Lower leg skin (tissue), 4 donors: ENCODE measurements around the gene RNF207. TPM values are rescaled to one million over a fixed set of nuclear protein-coding genes. Genes with fewer than 3 reads are reported as not detected.

Experiments used
- DNase-seq, 2 donors: peaks; one replicate each; pipeline ENCODE4 v3.0.0-alpha.2; 2019; ENCODE audit warnings: low spot score in 2 of 2
- H3K4me3 ChIP-seq: fragments of 200-600 bp; sonication (generic); 2 replicates; pipeline ENCODE4 v1.5.1; 2017; ENCODE audit warnings: mild to moderate bottlenecking, low read depth; ENCODE audit not compliant: poor library complexity, severe bottlenecking
- POLR2A ChIP-seq, 2 donors: fragments of 450-650 bp; IDR thresholded peaks; one replicate each; pipeline ENCODE4 v1.6.1; 2016 to 2017; ENCODE audit warnings: antibody characterized with exemption in 2 of 2, mild to moderate bottlenecking in 1 of 2, moderate library complexity in 1 of 2
- WGBS, 2 donors: methylation state at CpG; one replicate each; pipeline ENCODE4 v1.1.5; 2018; 5-methylcytosine and 5-hydroxymethylcytosine counted together
- intact Hi-C: fragments of 100-400 bp; cut with DNase I; formaldehyde crosslinking; loops from one replicate; pipeline ENCODE4 v1.15.0; 2023; ENCODE audit warnings: low total_unique reads
- total RNA-seq, 4 donors: library from RNA; depleted of rRNA; stranded (reverse); fragments of >200 nt; gene quantifications; one replicate each; pipeline ENCODE4 v1.1.0, GENCODE V29; 2016
- TF ChIP-seq, protein P1 (sequence below), 3 donors: fragments of 450-650 bp; IDR thresholded peaks; one replicate each; pipeline ENCODE4 v1.5.1; 2016; ENCODE audit warnings: antibody characterized with exemption in 3 of 3, mild to moderate bottlenecking in 3 of 3, moderate library complexity in 2 of 3

Gene RNF207
- total RNA-seq, 4 donors from 2014 or later = 5.0 to 10.4 (median 7.7) TPM

DNA sequence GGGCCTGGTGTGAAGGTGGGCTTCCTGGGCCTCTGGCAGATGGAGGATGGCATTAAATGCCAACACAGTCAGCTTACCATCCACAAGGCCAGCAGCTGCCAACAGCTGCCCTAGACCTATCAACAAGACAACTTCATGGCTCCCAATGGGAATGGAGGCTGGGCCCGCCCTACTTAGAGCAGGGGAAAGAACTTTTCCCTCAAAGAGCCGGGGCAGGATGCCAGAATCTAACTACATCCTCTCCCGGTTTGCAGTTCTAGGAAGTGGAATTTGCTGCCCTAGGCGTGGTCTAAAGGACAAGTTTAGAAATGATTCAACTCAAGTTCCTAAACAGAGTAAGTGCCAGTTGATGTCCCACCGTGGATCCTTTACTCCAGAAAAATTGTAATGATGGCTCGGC lies 16.7 kb downstream of the RNF207 start:
- 37 to 57% methylated on average over 6 of the region's 6 CpGs for WGBS, 2 donors
- TF ChIP-seq, protein P1, sequence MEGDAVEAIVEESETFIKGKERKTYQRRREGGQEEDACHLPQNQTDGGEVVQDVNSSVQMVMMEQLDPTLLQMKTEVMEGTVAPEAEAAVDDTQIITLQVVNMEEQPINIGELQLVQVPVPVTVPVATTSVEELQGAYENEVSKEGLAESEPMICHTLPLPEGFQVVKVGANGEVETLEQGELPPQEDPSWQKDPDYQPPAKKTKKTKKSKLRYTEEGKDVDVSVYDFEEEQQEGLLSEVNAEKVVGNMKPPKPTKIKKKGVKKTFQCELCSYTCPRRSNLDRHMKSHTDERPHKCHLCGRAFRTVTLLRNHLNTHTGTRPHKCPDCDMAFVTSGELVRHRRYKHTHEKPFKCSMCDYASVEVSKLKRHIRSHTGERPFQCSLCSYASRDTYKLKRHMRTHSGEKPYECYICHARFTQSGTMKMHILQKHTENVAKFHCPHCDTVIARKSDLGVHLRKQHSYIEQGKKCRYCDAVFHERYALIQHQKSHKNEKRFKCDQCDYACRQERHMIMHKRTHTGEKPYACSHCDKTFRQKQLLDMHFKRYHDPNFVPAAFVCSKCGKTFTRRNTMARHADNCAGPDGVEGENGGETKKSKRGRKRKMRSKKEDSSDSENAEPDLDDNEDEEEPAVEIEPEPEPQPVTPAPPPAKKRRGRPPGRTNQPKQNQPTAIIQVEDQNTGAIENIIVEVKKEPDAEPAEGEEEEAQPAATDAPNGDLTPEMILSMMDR (IDR thresholded peaks at IDR 0.05) = no peak
- TF ChIP-seq POLR2A (IDR thresholded peaks at IDR 0.05) = no peak
- peak in 1 of 2 donors; percentile 59 for DNase-seq
- intact Hi-C loops = no loop called here
- H3K4me3 ChIP-seq = no peak overlapping the region

DNA sequence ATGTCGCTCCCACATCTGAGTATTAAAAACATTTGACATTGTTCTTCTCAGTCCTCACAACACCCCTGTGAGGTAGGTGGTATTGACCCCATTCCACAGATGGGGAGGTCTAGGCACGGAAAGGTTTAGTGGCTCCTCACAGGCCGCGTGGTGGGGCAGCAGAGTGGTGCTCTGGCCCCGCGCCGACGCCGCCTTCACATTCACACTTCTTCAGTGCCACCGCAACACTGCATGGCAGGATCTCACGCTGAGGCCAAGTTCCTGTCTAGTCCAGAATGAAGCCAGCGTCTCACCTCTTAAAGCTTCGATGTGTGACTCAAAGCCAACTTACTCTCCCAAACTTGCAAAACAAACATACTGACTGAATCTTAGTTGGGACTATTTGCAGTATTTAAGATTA lies 17.7 kb downstream of the RNF207 start:
- no peak for DNase-seq
- 95 to 98% methylated on average over 13 of the region's 13 CpGs for WGBS, 2 donors

DNA sequence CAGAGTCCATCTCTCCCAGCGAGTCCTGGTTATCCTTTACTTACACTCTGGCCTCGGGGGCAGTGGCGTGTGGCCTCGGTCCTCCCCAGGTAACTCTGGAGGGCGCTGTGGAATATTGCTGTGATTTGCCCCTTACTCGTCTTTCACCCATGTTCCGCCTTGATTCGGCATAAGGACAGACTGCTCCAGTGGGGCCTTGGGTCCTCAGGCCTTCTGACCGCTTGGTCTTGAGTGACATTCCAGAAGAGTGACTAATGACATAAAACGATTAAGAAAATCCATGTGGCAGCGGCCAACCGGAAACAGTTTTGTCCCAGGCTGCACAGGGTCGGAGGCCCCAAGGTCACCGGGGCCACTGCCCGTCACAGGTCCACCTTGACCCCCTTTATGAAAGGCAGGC lies 18.8 kb downstream of the RNF207 start:
- DNase-seq = no peak
- no peak overlapping the region for H3K4me3 ChIP-seq
- TF ChIP-seq, protein P1 (IDR thresholded peaks at IDR 0.05) = no peak
- TF ChIP-seq POLR2A (IDR thresholded peaks at IDR 0.05) = no peak
- 86 to 91% methylated on average over 15 of the region's 15 CpGs for WGBS, 2 donors
- intact Hi-C loops = no loop called here

More for the DNA sequence above, 17.7 kb downstream of the RNF207 start:
- TF ChIP-seq, protein P1 (IDR thresholded peaks at IDR 0.05) = no peak
- TF ChIP-seq POLR2A (IDR thresholded peaks at IDR 0.05) = no peak
- intact Hi-C loops = no loop called here
- H3K4me3 ChIP-seq = no peak overlapping the region

DNA sequence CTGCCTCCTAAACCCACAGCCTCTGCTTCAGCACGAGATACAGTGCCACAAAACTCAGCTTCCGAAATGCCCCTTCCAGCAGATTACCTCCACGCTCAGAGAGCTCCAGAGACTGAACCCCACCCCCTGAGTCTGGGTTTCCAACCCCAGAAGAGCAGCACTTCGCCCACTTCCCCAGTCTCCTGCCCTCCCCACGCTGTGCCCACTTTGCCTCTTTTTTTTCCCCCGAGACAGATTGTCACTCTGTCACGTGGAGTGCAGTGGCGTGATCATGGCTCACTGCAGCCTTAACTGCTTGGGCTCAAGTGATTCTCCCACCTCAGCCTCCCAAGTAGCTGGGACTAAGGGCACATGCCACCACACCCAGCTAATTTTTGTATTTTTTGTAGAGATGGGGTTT lies 19.7 kb downstream of the RNF207 start:
- intact Hi-C loops = no loop called here
- no peak for TF ChIP-seq POLR2A (IDR thresholded peaks at IDR 0.05)
- TF ChIP-seq, protein P1 (IDR thresholded peaks at IDR 0.05) = no peak
- no peak overlapping the region for H3K4me3 ChIP-seq
- WGBS, 2 donors = 92 to 96% methylated on average over 8 of the region's 8 CpGs
- DNase-seq = no peak

DNA sequence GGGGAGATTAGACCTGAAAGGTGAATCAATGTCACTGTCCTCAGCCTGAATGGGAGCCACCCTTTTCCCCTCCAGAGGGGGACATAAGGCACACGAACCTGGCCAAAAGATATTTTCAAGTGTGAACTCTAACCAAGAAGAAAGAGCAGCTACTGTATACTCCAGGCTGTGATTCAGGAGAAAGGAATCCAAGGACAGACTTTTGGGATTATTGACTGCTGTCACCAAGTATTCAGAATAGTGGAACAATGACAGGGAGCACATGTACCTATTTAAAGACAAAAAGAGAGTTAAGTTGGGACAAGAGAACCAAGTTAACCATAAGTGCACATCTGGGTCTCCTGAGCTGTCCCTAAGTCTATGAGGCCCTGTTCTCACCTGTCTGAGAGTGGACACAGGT lies 27.5 kb downstream of the RNF207 start:
- intact Hi-C loops = no loop called here
- TF ChIP-seq, protein P1 (IDR thresholded peaks at IDR 0.05) = no peak
- TF ChIP-seq POLR2A (IDR thresholded peaks at IDR 0.05) = no peak
- H3K4me3 ChIP-seq = no peak overlapping the region
- DNase-seq = no peak
- WGBS, 2 donors = 50 to 68% methylated on average over 1 of the region's 1 CpG
